H9 (cell line): ENCODE results near the gene MRGPRF. TPM values are rescaled to one million over a fixed set of nuclear protein-coding genes. Genes with fewer than 3 reads are reported as not detected.

ENCODE experiments used
- DNase-seq: peaks from one replicate; pipeline ENCODE4 v3.0.0-alpha.2; 2017
- H2AFZ ChIP-seq: one replicate; pipeline ENCODE4 v1.6.1; 2013; ENCODE audit warnings: mild to moderate bottlenecking, low read length, control low read depth, moderate library complexity
- H2AK5ac ChIP-seq: 2 replicates; pipeline ENCODE4 v1.6.1; 2013; ENCODE audit warnings: low read length, control low read depth, mixed read lengths; ENCODE audit not compliant: insufficient read length
- H2BK120ac ChIP-seq: one replicate; pipeline ENCODE4 v1.6.1; 2013; ENCODE audit warnings: low read depth, mild to moderate bottlenecking, low read length, control low read depth, inconsistent platforms; ENCODE audit not compliant: poor library complexity, severe bottlenecking
- H2BK12ac ChIP-seq: 2 replicates; pipeline ENCODE4 v1.6.1; 2013; ENCODE audit warnings: low read length, control low read depth, mixed read lengths, low read depth; ENCODE audit not compliant: insufficient read length
- H2BK15ac ChIP-seq: 2 replicates; pipeline ENCODE4 v1.6.1; 2013; ENCODE audit warnings: low read depth, low read length, control low read depth
- H2BK20ac ChIP-seq: one replicate; pipeline ENCODE4 v1.6.1; 2013; ENCODE audit warnings: low read depth, mild to moderate bottlenecking, low read length, control low read depth, inconsistent platforms; ENCODE audit not compliant: poor library complexity, severe bottlenecking
- H2BK5ac ChIP-seq: 2 replicates; pipeline ENCODE4 v1.6.1; 2013; ENCODE audit warnings: low read length, control low read depth, mixed read lengths; ENCODE audit not compliant: insufficient read length
- H3K14ac ChIP-seq: 2 replicates; pipeline ENCODE4 v1.6.1; 2013; ENCODE audit warnings: low read length, control low read depth; ENCODE audit not compliant: insufficient read depth
- H3K18ac ChIP-seq: 2 replicates; pipeline ENCODE4 v1.6.1; 2013; ENCODE audit warnings: low read depth, mild to moderate bottlenecking, mixed read lengths, low read length, control low read depth; ENCODE audit not compliant: insufficient read length
- H3K23ac ChIP-seq: 2 replicates; pipeline ENCODE4 v1.6.1; 2013; ENCODE audit warnings: low read length, control low read depth, mixed read lengths, low read depth; ENCODE audit not compliant: insufficient read length
- H3K23me2 ChIP-seq: 2 replicates; pipeline ENCODE4 v1.6.1; 2013; ENCODE audit warnings: low read depth, mild to moderate bottlenecking, mixed read lengths, low read length, control low read depth; ENCODE audit not compliant: insufficient read length, poor library complexity, severe bottlenecking
- H3K27ac ChIP-seq: 2 replicates; pipeline ENCODE4 v1.5.1; 2013; ENCODE audit warnings: low read length, control low read depth, mixed read lengths, low read depth; ENCODE audit not compliant: insufficient read length
- H3K27me3 ChIP-seq: 2 replicates; pipeline ENCODE4 v1.6.1; 2013; ENCODE audit warnings: low read length, control low read depth, inconsistent platforms; ENCODE audit not compliant: insufficient read depth
- H3K4ac ChIP-seq: 2 replicates; pipeline ENCODE4 v1.6.1; 2013; ENCODE audit warnings: low read depth, mild to moderate bottlenecking, control low read depth, inconsistent platforms, low read length, moderate library complexity
- H3K4me1 ChIP-seq: 2 replicates; pipeline ENCODE4 v1.6.1; 2013; ENCODE audit warnings: low read length, control low read depth, inconsistent platforms; ENCODE audit not compliant: insufficient read depth
- H3K4me2 ChIP-seq: 2 replicates; pipeline ENCODE4 v1.6.1; 2013; ENCODE audit warnings: low read length, control low read depth, mixed read lengths; ENCODE audit not compliant: insufficient read length, insufficient read depth
- H3K56ac ChIP-seq: 2 replicates; pipeline ENCODE4 v1.6.1; 2013; ENCODE audit warnings: low read depth, mild to moderate bottlenecking, mixed read lengths, low read length, control low read depth; ENCODE audit not compliant: insufficient read length
- H3K79me1 ChIP-seq: 2 replicates; pipeline ENCODE4 v1.6.1; 2013; ENCODE audit warnings: low read depth, mild to moderate bottlenecking, moderate library complexity, low read length, control low read depth, inconsistent platforms; ENCODE audit not compliant: insufficient read depth, poor library complexity, severe bottlenecking
- H3K79me2 ChIP-seq: 2 replicates; pipeline ENCODE4 v1.6.1; 2013; ENCODE audit warnings: low read length, control low read depth, inconsistent platforms; ENCODE audit not compliant: insufficient read depth
- H3K9ac ChIP-seq: 2 replicates; pipeline ENCODE4 v1.6.1; 2013; ENCODE audit warnings: low read length, control low read depth, mixed read lengths; ENCODE audit not compliant: insufficient read length; ENCODE audit errors: extremely low read depth
- H3K9me3 ChIP-seq: one replicate; pipeline ENCODE4 v1.6.1; 2013; ENCODE audit warnings: low read depth, low read length, inconsistent platforms; ENCODE audit not compliant: control insufficient read depth
- H3T11ph ChIP-seq: one replicate; pipeline ENCODE4 v1.6.1; 2013; ENCODE audit warnings: mild to moderate bottlenecking, low read length, control low read depth, inconsistent platforms
- H4K20me1 ChIP-seq: one replicate; pipeline ENCODE4 v1.6.1; 2013; ENCODE audit not compliant: control insufficient read depth, insufficient read length, insufficient read depth
- H4K5ac ChIP-seq: 2 replicates; pipeline ENCODE4 v1.6.1; 2013; ENCODE audit warnings: low read depth, mild to moderate bottlenecking, mixed read lengths, low read length, control low read depth; ENCODE audit not compliant: insufficient read length
- H4K8ac ChIP-seq: replicated peaks from 2 replicates; pipeline ENCODE4 v1.6.1; 2013; ENCODE audit warnings: low read length, control low read depth, mixed read lengths, low read depth; ENCODE audit not compliant: insufficient read length
- H4K91ac ChIP-seq: 2 replicates; pipeline ENCODE4 v1.6.1; 2013; ENCODE audit warnings: low read depth, mild to moderate bottlenecking, moderate library complexity, mixed read lengths, low read length, control low read depth; ENCODE audit not compliant: insufficient read length
- H3K27ac Mint-ChIP-seq, 3 experiments: 2 replicates in 2 of 3; 3 replicates in 1 of 3; pipeline ENCODE4 v1.8.0; 2020 to 2021; ENCODE audit warnings: mixed read lengths in 3 of 3, mild to moderate bottlenecking in 1 of 3, moderate library complexity in 1 of 3
- H3K27me3 Mint-ChIP-seq: 2 replicates; pipeline ENCODE4 v1.8.0; 2021; ENCODE audit warnings: low read depth, mild to moderate bottlenecking, moderate library complexity, mixed read lengths
- H3K36me3 Mint-ChIP-seq, 3 experiments: 2 replicates in 2 of 3; 3 replicates in 1 of 3; pipeline ENCODE4 v1.8.0; 2020 to 2021; ENCODE audit warnings: low read depth in 3 of 3, mixed read lengths in 3 of 3; ENCODE audit not compliant: insufficient read depth in 1 of 3
- H3K4me1 Mint-ChIP-seq, 2 experiments: 2 replicates each; pipeline ENCODE4 v1.8.0; 2020; ENCODE audit warnings: mixed read lengths in 2 of 2
- H3K4me3 Mint-ChIP-seq, 2 experiments: 2 replicates in 1 of 2; 3 replicates in 1 of 2; pipeline ENCODE4 v1.8.0; 2020 to 2021; ENCODE audit warnings: mild to moderate bottlenecking in 2 of 2, mixed read lengths in 2 of 2, moderate library complexity in 1 of 2
- H3K9me3 Mint-ChIP-seq, 2 experiments: 2 replicates in 1 of 2; 3 replicates in 1 of 2; pipeline ENCODE4 v1.8.0; 2020; ENCODE audit warnings: mild to moderate bottlenecking in 2 of 2, mixed read lengths in 2 of 2, moderate library complexity in 1 of 2
- CTCF ChIP-seq: fragments of 200-600 bp; sonication (generic); conservative IDR thresholded peaks from 3 replicates; pipeline ENCODE4 v1.8.0; 2021; ENCODE audit warnings: antibody characterized with exemption, mild to moderate bottlenecking
- WGBS: extraction: QIAGEN DNeasy Blood & Tissue Kit; methylation state at CpG from one replicate; pipeline ENCODE4 v1.1.7; 2013; ENCODE audit warnings: missing lambda C conversion rate, low lambda C conversion rate, mixed read lengths; ENCODE audit not compliant: insufficient read length; ENCODE audit errors: extremely low coverage; 5-methylcytosine and 5-hydroxymethylcytosine counted together
- total RNA-seq: library from RNA; stranded (reverse); gene quantifications from 2 replicates; pipeline ENCODE4 v1.2.1, GENCODE V29; 2021

MRGPRF gene
- total RNA-seq, 1 experiment from 2014 or later = 4.0 TPM

GRCh38 chr11:69035150-69035945 is 22.3 kb upstream of the MRGPRF start:
- no CpG with 5 or more reads among the region's 21 CpGs for WGBS
- H3K9me3 ChIP-seq = no peaks in the 10 kb centered on the region
- H2BK5ac ChIP-seq = no peak overlapping the region
- no peak overlapping the region for H2AK5ac ChIP-seq
- Mint-ChIP-seq H3K9me3 (no peaks in the 10 kb centered on the region), H3K27ac (peak overlapping the region in 2 of 3 experiments; percentile 31 to 51; a peak in 1 of 7 replicates), H3K4me3 (no peak overlapping the region), H3K36me3 (no peaks in the 10 kb centered on the region), H3K4me1 (peaks cover 10 to 25% of the 10 kb centered on the region in 2 experiments), H3K27me3 (0 out of 2 replicates have a peak, but pooled peaks cover 1% of the 10 kb centered on the region)
- H2AFZ ChIP-seq = no peak overlapping the region
- no peak for DNase-seq
- no peak overlapping the region for H2BK20ac ChIP-seq
- H4K91ac ChIP-seq = no peak overlapping the region
- H3K18ac ChIP-seq = no peak overlapping the region
- H4K8ac ChIP-seq = no peak overlapping the region
- H3K14ac ChIP-seq = peak overlapping the region; percentile 83; the same call in 1 of the 2 replicates
- H3K79me1 ChIP-seq = no peaks in the 10 kb centered on the region
- H3K27me3 ChIP-seq = no peaks in the 10 kb centered on the region
- no peak overlapping the region for H2BK120ac ChIP-seq
- no peak overlapping the region for H3K27ac ChIP-seq
- no peak overlapping the region for H3K56ac ChIP-seq
- H3K4ac ChIP-seq = no peak overlapping the region
- H3K4me2 ChIP-seq = no peak overlapping the region
- H2BK12ac ChIP-seq = no peak overlapping the region
- H3K9ac ChIP-seq = no peak overlapping the region
- no peaks in the 10 kb centered on the region for H4K20me1 ChIP-seq
- H3K4me1 ChIP-seq = no peaks in the 10 kb centered on the region; the same call in 1 of the 2 replicates
- H3K23ac ChIP-seq = no peak overlapping the region
- peak overlapping the region; percentile 76 for H4K5ac ChIP-seq
- H3K23me2 ChIP-seq = no peaks in the 10 kb centered on the region
- no peaks in the 10 kb centered on the region for H3K79me2 ChIP-seq
- no peak overlapping the region for H3T11ph ChIP-seq
- TF ChIP-seq CTCF = no peak
- no peak overlapping the region for H2BK15ac ChIP-seq
